Neural crest cell (in vitro differentiated cells): ENCODE results near the gene GRM1. TPM values are rescaled to one million over a fixed set of nuclear protein-coding genes. Genes with fewer than 3 reads are reported as not detected.

Experiments used
- DNase-seq: peaks from one replicate; pipeline ENCODE4 v3.0.0; 2021; ENCODE audit warnings: low read depth, mixed read lengths, low spot score
- H3K27ac Mint-ChIP-seq: one replicate; pipeline ENCODE4 v1.8.0; 2021; ENCODE audit warnings: mild to moderate bottlenecking, mixed read lengths; ENCODE audit not compliant: unreplicated experiment
- H3K27me3 Mint-ChIP-seq: 2 replicates; pipeline ENCODE4 v1.8.0; 2021; ENCODE audit warnings: low read depth, mild to moderate bottlenecking, mixed read lengths
- H3K36me3 Mint-ChIP-seq: 2 replicates; pipeline ENCODE4 v1.8.0; 2021; ENCODE audit warnings: low read depth, mild to moderate bottlenecking, mixed read lengths
- H3K4me1 Mint-ChIP-seq: 2 replicates; pipeline ENCODE4 v1.8.0; 2021; ENCODE audit warnings: mixed read lengths
- H3K4me3 Mint-ChIP-seq: one replicate; pipeline ENCODE4 v1.8.0; 2021; ENCODE audit warnings: mild to moderate bottlenecking, mixed read lengths
- H3K9me3 Mint-ChIP-seq: 2 replicates; pipeline ENCODE4 v1.8.0; 2021; ENCODE audit warnings: mixed read lengths
- total RNA-seq: library from RNA; stranded (reverse); gene quantifications from 2 replicates; pipeline ENCODE4 v1.2.1, GENCODE V29; 2021
- TF ChIP-seq, protein P1 (sequence below): fragments of 200-600 bp; sonication (generic); conservative IDR thresholded peaks from 2 replicates; pipeline ENCODE4 v1.5.0; 2021; ENCODE audit warnings: antibody characterized with exemption, mild to moderate bottlenecking

Gene GRM1
- total RNA-seq, 1 donor from 2014 or later: 0.63 TPM

DNA sequence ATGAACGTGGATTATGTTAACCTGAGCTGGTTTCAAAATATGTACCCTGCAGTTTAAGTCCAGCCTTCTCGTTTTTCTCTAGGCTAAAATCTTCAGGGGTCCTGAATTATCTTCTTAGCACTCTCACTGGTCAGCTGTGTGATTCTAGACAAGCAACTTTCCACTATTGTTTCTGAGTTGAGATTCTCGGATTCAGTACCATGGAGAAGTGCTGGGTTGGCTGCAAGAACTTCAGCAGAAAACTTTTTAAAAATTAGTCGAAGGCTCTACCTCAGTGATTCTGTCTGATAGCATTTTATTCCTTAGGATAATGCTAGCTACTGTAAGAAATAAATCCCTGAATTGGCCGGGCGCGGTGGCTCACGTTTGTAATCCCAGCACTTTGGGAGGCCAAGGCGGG, 173.7 kb downstream of the GRM1 start:
- H3K9me3 Mint-ChIP-seq: no peaks in the 10 kb centered on the region
- no peak overlapping the region for H3K4me3 Mint-ChIP-seq
- no peak overlapping the region for H3K27ac Mint-ChIP-seq
- TF ChIP-seq, protein P1, sequence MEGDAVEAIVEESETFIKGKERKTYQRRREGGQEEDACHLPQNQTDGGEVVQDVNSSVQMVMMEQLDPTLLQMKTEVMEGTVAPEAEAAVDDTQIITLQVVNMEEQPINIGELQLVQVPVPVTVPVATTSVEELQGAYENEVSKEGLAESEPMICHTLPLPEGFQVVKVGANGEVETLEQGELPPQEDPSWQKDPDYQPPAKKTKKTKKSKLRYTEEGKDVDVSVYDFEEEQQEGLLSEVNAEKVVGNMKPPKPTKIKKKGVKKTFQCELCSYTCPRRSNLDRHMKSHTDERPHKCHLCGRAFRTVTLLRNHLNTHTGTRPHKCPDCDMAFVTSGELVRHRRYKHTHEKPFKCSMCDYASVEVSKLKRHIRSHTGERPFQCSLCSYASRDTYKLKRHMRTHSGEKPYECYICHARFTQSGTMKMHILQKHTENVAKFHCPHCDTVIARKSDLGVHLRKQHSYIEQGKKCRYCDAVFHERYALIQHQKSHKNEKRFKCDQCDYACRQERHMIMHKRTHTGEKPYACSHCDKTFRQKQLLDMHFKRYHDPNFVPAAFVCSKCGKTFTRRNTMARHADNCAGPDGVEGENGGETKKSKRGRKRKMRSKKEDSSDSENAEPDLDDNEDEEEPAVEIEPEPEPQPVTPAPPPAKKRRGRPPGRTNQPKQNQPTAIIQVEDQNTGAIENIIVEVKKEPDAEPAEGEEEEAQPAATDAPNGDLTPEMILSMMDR: no peak
- H3K27me3 Mint-ChIP-seq: no peaks in the 10 kb centered on the region
- no peaks in the 10 kb centered on the region for H3K36me3 Mint-ChIP-seq
- peaks cover 10% of the 10 kb centered on the region for H3K4me1 Mint-ChIP-seq
- no peak for DNase-seq

DNA sequence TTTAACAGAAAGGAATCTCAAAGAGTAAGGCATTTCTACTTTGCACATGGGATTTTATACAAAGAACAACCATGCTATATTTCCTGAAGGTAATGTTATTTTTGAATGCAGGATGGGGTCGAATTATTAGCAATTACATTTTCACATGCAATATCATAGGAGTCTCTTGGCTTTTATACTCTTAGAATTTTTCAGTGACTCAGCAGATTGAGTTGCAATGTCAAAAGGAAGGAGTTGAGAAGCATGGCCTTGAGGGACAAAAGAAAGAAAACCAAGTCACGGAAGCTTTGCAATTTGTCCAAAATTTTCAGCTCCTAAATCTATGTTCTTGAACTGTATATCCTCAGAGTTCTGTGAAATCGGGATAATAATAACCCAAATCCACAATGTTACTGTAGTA, 181.1 kb downstream of the GRM1 start:
- H3K4me1 Mint-ChIP-seq: no peaks in the 10 kb centered on the region
- TF ChIP-seq, protein P1: no peak
- H3K9me3 Mint-ChIP-seq: peaks cover 2% of the 10 kb centered on the region
- DNase-seq: no peak
- no peak overlapping the region for H3K4me3 Mint-ChIP-seq
- no peak overlapping the region for H3K27ac Mint-ChIP-seq
- H3K36me3 Mint-ChIP-seq: no peaks in the 10 kb centered on the region
- H3K27me3 Mint-ChIP-seq: no peaks in the 10 kb centered on the region

DNA sequence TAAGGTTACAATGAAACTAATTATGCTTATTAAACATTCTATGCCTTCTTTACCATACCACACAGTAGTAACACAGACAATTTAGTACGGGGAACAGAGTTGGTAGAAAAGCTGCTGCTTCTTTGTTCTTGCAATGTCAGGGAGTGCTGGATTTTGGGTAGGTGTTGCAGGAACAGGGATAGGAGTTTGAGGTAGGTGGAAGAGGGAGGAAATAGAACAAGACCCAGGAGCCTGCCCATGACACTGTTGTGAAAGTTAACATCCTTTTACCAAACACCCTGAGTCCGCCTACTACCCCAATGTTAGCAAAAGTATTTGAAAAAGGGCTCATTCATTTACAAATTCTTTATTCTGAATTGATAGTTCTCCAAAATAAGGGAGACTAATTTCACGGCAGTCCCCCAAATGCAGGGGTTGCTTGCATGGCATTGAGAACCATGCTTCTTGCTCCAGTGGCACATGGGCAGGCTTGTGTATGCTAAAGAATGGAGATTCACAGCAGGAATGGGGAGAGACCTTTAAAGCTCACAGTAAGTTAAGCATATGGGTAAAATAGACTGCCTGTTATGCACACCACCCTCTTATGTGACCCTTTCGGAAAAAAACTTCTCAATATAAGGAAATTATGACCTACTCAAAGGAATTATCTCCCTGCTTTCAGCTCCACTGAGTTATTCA, 181.7 kb downstream of the GRM1 start:
- no peaks in the 10 kb centered on the region for H3K27me3 Mint-ChIP-seq
- DNase-seq: no peak
- H3K4me1 Mint-ChIP-seq: no peaks in the 10 kb centered on the region
- TF ChIP-seq, protein P1: no peak
- no peak overlapping the region for H3K27ac Mint-ChIP-seq
- H3K9me3 Mint-ChIP-seq: peaks cover 2% of the 10 kb centered on the region
- H3K4me3 Mint-ChIP-seq: no peak overlapping the region
- H3K36me3 Mint-ChIP-seq: no peaks in the 10 kb centered on the region

DNA sequence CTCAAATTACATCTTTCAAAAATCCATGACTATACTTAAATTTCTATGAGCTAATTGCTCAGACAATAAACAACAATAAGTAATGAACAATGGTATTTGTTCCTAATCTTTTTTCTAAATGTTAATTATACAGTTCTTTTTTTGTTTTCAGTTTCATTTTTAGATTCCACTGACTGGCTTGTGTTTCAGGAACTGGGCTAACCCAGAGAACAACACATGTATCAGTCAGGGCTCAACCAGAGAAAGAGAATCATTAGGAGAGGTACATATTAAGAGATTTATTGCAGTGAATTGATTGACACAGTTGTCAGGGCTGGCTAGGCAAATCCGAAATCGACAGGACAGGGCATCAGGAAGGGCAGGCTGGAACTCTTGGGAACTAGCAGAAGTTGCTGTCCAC, 182.8 kb downstream of the GRM1 start:
- no peaks in the 10 kb centered on the region for H3K27me3 Mint-ChIP-seq

DNA sequence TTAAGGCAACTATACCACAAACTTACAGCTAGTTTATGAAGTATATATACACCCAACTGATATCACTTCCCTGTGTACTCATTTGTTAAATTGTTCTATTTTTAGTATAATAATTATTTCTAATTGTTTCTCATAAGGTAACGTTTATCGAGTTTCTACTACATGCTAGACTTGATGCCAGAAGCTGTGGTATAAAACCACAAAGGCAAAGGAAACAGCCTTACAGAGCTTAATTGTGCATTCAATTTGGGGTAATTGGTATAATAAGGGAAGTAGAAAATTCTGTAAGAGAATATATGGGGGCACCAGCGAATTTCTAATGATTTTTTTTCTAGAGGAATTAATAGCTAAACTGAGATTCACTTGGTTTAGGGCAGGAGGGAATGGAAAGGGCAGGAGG, 183.9 kb downstream of the GRM1 start:
- no peaks in the 10 kb centered on the region for H3K4me1 Mint-ChIP-seq
- no peaks in the 10 kb centered on the region for H3K27me3 Mint-ChIP-seq
- H3K36me3 Mint-ChIP-seq: no peaks in the 10 kb centered on the region
- no peak for DNase-seq
- TF ChIP-seq, protein P1: no peak
- H3K27ac Mint-ChIP-seq: no peak overlapping the region
- no peak overlapping the region for H3K4me3 Mint-ChIP-seq
- H3K9me3 Mint-ChIP-seq: peaks cover 2% of the 10 kb centered on the region

More for the DNA sequence above, 182.8 kb downstream of the GRM1 start:
- TF ChIP-seq, protein P1: no peak
- Mint-ChIP-seq H3K36me3 (no peaks in the 10 kb centered on the region), H3K9me3 (peaks cover 2% of the 10 kb centered on the region), H3K27ac (no peak overlapping the region), H3K4me3 (no peak overlapping the region), H3K4me1 (no peaks in the 10 kb centered on the region)
- no peak for DNase-seq
